ENCODE results near the gene CEACAM5. TPM values are rescaled to one million over a fixed set of nuclear protein-coding genes. Genes with fewer than 3 reads are reported as not detected.

Gene CEACAM5
- total RNA-seq, 4 donors from 2014 or later: 95.5 to 1,964 (median 1,677) TPM

DNA sequence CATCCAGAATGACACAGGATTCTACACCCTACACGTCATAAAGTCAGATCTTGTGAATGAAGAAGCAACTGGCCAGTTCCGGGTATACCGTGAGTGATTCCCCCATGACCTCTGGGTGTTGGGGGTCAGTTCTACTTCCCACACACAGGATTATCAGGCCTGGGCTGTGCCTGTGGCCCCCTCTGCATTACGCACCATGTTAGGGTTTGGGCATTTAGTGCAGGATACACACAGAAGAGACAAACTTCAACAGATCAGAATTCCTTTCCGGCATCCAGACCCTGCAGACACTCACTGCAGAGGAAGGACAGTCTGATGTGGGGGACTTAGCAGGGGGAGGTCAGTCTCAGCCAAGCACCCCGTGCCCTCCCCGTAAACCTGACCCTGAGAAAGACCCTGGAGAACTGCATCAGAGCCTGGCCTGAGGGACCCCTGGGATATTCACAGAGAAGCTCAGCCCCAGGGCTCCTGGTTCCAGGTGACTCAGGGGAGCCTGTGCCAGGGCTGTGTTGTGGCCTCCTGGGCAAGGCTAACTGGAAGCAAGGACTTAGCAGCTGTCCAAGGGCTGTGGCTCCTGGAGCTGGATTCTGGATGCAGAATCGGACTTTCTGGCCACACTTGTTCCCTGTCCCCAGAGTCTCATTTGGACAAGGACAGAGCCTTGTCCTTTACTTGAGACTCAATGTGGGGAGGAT lies 1.7 kb downstream of the CEACAM5 start:
- WGBS, 2 donors (ENCODE audit: low coverage in 1 of 2): 55 to 62% methylated on average over 3 to 8 of the region's 8 CpGs
- intact Hi-C loops (cut with DNase I; ENCODE audit: low total_unique reads): no loop called here
- in situ Hi-C loops (cut with MboI; ENCODE audit: low pct_ligation_motif_present in 1 of 4, low pct_unique_long_range_greater_than_20kb in 1 of 4, low sequenced_read_pairs in 3 of 4): no loop called here
- peak overlapping the region; percentile 18 to 52 (median 40) for H3K4me3 ChIP-seq
- peaks cover 0 to 3% (median 0%) of the 10 kb centered on the region in 4 donors for H3K36me3 ChIP-seq
- H3K27me3 ChIP-seq: peaks cover 10% of the 10 kb centered on the region
- H3K9me3 ChIP-seq: no peaks in the 10 kb centered on the region
- TF ChIP-seq POLR2AphosphoS5 (IDR thresholded peaks at IDR 0.05) (peak in 1 of 3 donors; percentile 20), POLR2A (IDR thresholded peaks at IDR 0.05) (peak; percentile 28), EP300 (IDR thresholded peaks at IDR 0.05; ENCODE audit: low read depth) (no peak)
- TF ChIP-seq, protein P1, sequence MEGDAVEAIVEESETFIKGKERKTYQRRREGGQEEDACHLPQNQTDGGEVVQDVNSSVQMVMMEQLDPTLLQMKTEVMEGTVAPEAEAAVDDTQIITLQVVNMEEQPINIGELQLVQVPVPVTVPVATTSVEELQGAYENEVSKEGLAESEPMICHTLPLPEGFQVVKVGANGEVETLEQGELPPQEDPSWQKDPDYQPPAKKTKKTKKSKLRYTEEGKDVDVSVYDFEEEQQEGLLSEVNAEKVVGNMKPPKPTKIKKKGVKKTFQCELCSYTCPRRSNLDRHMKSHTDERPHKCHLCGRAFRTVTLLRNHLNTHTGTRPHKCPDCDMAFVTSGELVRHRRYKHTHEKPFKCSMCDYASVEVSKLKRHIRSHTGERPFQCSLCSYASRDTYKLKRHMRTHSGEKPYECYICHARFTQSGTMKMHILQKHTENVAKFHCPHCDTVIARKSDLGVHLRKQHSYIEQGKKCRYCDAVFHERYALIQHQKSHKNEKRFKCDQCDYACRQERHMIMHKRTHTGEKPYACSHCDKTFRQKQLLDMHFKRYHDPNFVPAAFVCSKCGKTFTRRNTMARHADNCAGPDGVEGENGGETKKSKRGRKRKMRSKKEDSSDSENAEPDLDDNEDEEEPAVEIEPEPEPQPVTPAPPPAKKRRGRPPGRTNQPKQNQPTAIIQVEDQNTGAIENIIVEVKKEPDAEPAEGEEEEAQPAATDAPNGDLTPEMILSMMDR (IDR thresholded peaks at IDR 0.05): no peak
- DNase-seq: peak; percentile 22
- H3K27ac ChIP-seq: peak overlapping the region; percentile 81 to 87 (median 84)
- peaks cover 3 to 22% (median 9%) of the 10 kb centered on the region in 4 donors for H3K4me1 ChIP-seq

DNA sequence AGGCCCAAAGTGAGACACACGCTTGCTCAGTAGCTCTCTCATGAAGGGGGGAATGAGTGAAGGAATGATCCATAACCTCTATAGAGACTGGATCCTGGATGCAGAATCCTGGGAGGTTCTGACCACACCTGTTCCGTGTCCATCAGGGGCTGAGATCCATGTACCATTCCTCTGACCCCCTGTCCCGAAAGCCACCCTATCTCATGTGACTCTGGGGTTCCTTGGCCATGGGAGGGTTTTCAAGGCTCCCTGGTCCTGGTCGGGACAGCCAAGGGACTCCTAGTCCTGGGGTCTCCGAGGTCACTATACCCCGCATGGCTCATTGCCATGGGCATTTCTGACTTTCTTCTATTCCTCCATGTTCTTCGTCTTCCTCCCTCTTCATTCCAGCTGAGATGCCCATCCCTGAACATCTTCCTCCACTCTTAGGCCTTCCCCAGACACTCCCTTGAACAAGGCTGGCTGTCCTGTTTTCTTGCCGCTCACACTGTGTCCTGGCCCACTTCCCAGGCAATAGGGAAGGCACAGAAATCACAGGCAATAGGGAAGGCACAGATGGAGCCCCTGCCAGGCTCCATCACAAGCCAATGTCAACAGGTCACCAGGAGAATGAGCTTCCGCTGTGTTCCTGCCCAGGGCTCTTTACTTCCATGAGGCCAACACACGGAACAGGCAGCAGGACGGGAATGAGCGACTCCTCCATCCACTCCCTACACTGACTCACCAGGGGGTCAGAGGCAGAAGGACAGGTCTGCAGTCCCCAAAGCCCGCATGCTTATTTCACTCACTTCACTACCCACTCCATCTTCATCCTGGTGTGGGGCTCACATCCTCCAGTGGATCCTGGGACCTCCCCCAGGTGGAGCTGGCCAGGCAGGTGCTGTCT lies 3.2 kb downstream of the CEACAM5 start:
- intact Hi-C loops (cut with DNase I; ENCODE audit: low total_unique reads) (no loop called here), in situ Hi-C loops (cut with MboI; ENCODE audit: low pct_ligation_motif_present in 1 of 4, low pct_unique_long_range_greater_than_20kb in 1 of 4, low sequenced_read_pairs in 3 of 4) (no loop called here)
- H3K36me3 ChIP-seq: peaks cover 0 to 5% (median 3%) of the 10 kb centered on the region in 4 donors
- H3K4me1 ChIP-seq: peaks cover 3 to 22% (median 9%) of the 10 kb centered on the region in 4 donors
- peak overlapping the region in 3 of 4 donors; percentile 35 to 52 (median 45) for H3K4me3 ChIP-seq
- no peaks in the 10 kb centered on the region for H3K27me3 ChIP-seq
- peak; percentile 69 for DNase-seq
- TF ChIP-seq EP300 (IDR thresholded peaks at IDR 0.05; ENCODE audit: low read depth) (no peak), POLR2AphosphoS5 (IDR thresholded peaks at IDR 0.05) (peak in 2 of 3 donors; percentile 18 to 77), POLR2A (IDR thresholded peaks at IDR 0.05) (peak; percentile 42)
- TF ChIP-seq, protein P1 (IDR thresholded peaks at IDR 0.05): no peak
- H3K27ac ChIP-seq: peak overlapping the region; percentile 81 to 87 (median 84)
- 42% methylated on average over 13 of the region's 13 CpGs; no CpG with 5 or more reads in 1 of the 2 donors for WGBS, 2 donors (ENCODE audit: low coverage in 1 of 2)
- H3K9me3 ChIP-seq: no peaks in the 10 kb centered on the region

DNA sequence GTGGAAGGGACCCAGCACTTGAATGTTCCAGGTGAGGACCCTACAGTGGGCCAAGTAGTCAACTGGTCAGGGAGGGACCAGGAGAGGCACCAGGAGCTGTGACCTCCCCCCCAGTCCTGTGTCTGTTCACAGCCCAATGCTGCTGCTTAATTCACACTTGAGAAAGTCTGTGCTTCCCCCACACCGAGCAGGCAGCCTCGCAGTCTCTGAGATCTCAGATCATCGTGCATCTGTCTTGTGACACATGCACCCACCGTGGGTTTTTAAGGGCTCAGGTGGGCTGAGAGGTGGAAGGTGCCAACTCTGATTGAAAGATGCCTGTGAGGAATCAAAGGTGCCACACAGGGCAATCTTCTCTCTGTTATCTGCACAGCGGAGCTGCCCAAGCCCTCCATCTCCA lies 6.2 kb downstream of the CEACAM5 start:
- DNase-seq: no peak
- Histone ChIP-seq H3K27ac (no peak overlapping the region), H3K36me3 (peaks cover 0 to 5% (median 3%) of the 10 kb centered on the region in 4 donors), H3K9me3 (no peaks in the 10 kb centered on the region), H3K4me1 (peaks cover 0 to 11% (median 0%) of the 10 kb centered on the region in 4 donors), H3K27me3 (no peaks in the 10 kb centered on the region), H3K4me3 (no peak overlapping the region)
- in situ Hi-C loops (cut with MboI; ENCODE audit: low pct_ligation_motif_present in 1 of 4, low pct_unique_long_range_greater_than_20kb in 1 of 4, low sequenced_read_pairs in 3 of 4): no loop called here
- intact Hi-C loops (cut with DNase I; ENCODE audit: low total_unique reads): no loop called here
- TF ChIP-seq POLR2AphosphoS5 (IDR thresholded peaks at IDR 0.05): no peak
- TF ChIP-seq, protein P1 (IDR thresholded peaks at IDR 0.05): no peak
- TF ChIP-seq EP300 (IDR thresholded peaks at IDR 0.05; ENCODE audit: low read depth): no peak
- no peak for TF ChIP-seq POLR2A (IDR thresholded peaks at IDR 0.05)
- 80 to 83% methylated on average over 2 to 5 of the region's 5 CpGs for WGBS, 2 donors (ENCODE audit: low coverage in 1 of 2)

DNA sequence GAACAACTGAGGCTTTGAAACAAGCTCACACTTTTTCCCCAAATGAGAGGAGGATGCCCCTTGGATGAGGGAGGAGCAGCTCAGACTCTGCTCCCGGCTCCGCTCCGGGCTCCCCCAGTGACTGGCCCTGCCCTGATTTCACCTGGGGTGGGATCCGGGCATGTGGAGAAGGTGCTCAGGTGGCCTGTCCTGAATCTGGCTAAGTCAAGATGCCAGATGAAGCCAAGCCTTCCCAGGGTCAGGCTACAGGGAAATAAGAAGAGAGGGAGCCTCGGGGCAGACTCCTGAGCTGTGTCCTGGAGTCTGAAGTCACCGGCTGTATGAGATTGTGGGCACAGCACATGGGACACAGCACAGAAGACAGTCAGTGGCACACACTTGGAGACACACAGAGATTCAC lies 10.3 kb downstream of the CEACAM5 start:
- H3K27me3 ChIP-seq: no peaks in the 10 kb centered on the region
- no peak for DNase-seq
- intact Hi-C loops (cut with DNase I; ENCODE audit: low total_unique reads): no loop called here
- no peaks in the 10 kb centered on the region for H3K4me1 ChIP-seq
- H3K9me3 ChIP-seq: no peaks in the 10 kb centered on the region
- in situ Hi-C loops (cut with MboI; ENCODE audit: low pct_ligation_motif_present in 1 of 4, low pct_unique_long_range_greater_than_20kb in 1 of 4, low sequenced_read_pairs in 3 of 4): no loop called here
- no peak overlapping the region for H3K4me3 ChIP-seq
- 72 to 85% methylated on average over 2 to 6 of the region's 6 CpGs for WGBS, 2 donors (ENCODE audit: low coverage in 1 of 2)
- TF ChIP-seq POLR2AphosphoS5 (IDR thresholded peaks at IDR 0.05): no peak
- no peak for TF ChIP-seq POLR2A (IDR thresholded peaks at IDR 0.05)
- TF ChIP-seq, protein P1 (IDR thresholded peaks at IDR 0.05): no peak
- no peak for TF ChIP-seq EP300 (IDR thresholded peaks at IDR 0.05; ENCODE audit: low read depth)
- peaks cover 0 to 5% (median 3%) of the 10 kb centered on the region in 4 donors for H3K36me3 ChIP-seq
- H3K27ac ChIP-seq: no peak overlapping the region

Measured in transverse colon (tissue), 4 donors.